Measurements from ENCODE around the gene APBB3.

The APBB3 gene

DNA sequence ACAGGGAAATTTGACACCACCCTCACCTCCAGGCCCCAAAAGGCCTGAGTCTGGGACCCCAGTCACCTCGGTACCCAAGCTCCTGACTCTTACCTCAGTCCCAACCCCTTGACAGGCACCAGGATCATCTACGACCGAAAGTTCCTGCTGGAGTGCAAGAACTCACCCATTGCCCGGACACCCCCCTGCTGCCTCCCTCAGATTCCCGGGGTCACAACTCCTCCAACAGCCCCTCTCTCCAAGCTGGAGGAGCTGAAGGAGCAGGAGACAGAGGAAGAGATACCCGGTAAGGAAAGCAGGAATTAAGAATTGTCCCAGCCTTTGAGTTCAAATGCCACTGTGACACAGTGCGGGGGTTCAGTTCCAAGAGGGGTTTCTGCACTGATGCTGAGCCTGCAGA lies 15.6 kb downstream of the APBB3 start:
- H3K4me3 ChIP-seq (replicated peaks; ENCODE audit: insufficient read depth, low read length) = no peak overlapping the region
- no peak for DNase-seq (ENCODE audit: low read depth in 1 of 2, low spot score in 1 of 2)
- H3K27ac ChIP-seq (replicated peaks) = peak overlapping the region; percentile 92

DNA sequence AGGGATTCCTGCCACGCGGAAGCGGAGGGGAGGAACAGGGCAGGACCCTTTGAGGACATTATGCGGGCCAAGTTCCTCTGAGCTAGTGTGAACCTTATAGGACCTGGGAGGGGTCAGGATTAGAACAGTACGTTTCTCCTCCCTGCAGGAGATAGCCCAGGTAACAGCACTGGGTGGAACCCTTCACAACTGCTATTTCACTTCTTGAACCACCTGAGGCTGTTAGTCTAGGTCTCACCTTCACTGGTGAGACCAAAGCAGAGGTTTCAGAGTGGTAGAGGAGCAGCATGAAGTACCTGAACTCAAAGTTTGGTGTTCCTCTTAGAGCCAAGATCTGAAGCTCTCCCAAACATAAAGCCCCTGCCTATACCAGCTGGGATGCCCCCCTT lies 16.1 kb downstream of the APBB3 start:
- no peak for DNase-seq (ENCODE audit: low read depth in 1 of 2, low spot score in 1 of 2)
- no peak; the same call in 1 of the 2 replicates for TF ChIP-seq POLR2AphosphoS5 (IDR thresholded peaks at IDR 0.05; ENCODE audit: low read depth)
- TF ChIP-seq, protein P1, sequence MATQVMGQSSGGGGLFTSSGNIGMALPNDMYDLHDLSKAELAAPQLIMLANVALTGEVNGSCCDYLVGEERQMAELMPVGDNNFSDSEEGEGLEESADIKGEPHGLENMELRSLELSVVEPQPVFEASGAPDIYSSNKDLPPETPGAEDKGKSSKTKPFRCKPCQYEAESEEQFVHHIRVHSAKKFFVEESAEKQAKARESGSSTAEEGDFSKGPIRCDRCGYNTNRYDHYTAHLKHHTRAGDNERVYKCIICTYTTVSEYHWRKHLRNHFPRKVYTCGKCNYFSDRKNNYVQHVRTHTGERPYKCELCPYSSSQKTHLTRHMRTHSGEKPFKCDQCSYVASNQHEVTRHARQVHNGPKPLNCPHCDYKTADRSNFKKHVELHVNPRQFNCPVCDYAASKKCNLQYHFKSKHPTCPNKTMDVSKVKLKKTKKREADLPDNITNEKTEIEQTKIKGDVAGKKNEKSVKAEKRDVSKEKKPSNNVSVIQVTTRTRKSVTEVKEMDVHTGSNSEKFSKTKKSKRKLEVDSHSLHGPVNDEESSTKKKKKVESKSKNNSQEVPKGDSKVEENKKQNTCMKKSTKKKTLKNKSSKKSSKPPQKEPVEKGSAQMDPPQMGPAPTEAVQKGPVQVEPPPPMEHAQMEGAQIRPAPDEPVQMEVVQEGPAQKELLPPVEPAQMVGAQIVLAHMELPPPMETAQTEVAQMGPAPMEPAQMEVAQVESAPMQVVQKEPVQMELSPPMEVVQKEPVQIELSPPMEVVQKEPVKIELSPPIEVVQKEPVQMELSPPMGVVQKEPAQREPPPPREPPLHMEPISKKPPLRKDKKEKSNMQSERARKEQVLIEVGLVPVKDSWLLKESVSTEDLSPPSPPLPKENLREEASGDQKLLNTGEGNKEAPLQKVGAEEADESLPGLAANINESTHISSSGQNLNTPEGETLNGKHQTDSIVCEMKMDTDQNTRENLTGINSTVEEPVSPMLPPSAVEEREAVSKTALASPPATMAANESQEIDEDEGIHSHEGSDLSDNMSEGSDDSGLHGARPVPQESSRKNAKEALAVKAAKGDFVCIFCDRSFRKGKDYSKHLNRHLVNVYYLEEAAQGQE (IDR thresholded peaks at IDR 0.05; ENCODE audit: insufficient replicate concordance, low read depth) = no peak
- no peak for TF ChIP-seq SPI1 (IDR thresholded peaks at IDR 0.05; ENCODE audit: borderline replicate concordance, low read depth)
- no peak for TF ChIP-seq CTCF (IDR thresholded peaks at IDR 0.05; ENCODE audit: insufficient read depth, low read length)
- TF ChIP-seq GABPA (IDR thresholded peaks at IDR 0.05; ENCODE audit: low read depth) = no peak
- Histone ChIP-seq H3K27ac (replicated peaks) (peak overlapping the region; percentile 92), H3K27me3 (ENCODE audit: insufficient read depth, poor library complexity, severe bottlenecking) (no peaks in the 10 kb centered on the region), H3K4me3 (replicated peaks; ENCODE audit: insufficient read depth, low read length) (peak overlapping the region; percentile 41)

More for the DNA sequence above, 15.6 kb downstream of the APBB3 start:
- TF ChIP-seq, protein P1 (IDR thresholded peaks at IDR 0.05; ENCODE audit: insufficient replicate concordance, low read depth) = no peak
- TF ChIP-seq POLR2AphosphoS5 (IDR thresholded peaks at IDR 0.05; ENCODE audit: low read depth) = no peak
- TF ChIP-seq CTCF (IDR thresholded peaks at IDR 0.05; ENCODE audit: insufficient read depth, low read length) = no peak
- TF ChIP-seq GABPA (IDR thresholded peaks at IDR 0.05; ENCODE audit: low read depth) = no peak
- TF ChIP-seq SPI1 (IDR thresholded peaks at IDR 0.05; ENCODE audit: borderline replicate concordance, low read depth) = no peak
- no peaks in the 10 kb centered on the region for H3K27me3 ChIP-seq (ENCODE audit: insufficient read depth, poor library complexity, severe bottlenecking)

DNA sequence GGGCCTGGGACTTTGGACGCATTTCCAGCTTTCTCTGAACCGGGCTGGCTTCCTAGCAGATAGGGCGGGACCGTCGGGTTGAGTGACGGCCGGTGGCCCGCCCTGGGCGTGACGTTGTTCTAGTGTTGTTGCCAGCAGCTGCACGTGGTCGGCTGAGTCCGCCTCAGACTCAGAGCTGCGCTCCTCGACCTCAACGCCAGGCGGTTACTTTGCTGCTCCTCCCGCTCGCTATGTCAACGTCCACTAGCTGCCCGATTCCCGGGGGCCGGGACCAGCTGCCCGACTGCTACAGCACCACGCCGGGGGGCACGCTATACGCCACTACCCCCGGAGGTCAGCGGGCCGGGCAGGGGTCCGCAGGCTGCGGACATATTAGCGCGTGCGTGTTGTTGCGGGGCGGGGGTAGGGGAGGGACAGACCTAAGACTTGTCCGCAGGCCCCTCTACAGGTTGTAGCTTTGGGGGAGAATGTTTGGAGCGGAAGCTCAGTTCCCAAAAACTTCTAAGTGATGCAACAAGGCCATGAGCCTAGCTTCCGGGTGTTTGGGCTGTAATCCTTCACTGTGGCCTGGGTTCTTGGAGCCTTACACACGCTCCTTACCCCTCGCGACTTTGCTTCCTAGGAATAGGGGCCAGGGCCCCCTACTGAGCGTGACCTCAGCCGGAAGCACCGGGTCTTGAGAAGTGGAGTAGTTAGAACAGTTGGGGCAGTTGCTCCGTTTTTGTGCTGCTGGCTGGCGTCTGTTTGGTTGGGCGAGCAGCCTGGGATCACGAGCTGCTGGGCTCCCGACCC lies 16.7 kb downstream of the APBB3 start, which contains the start of gene EIF4EBP3:
TSS of gene EIF4EBP3 (plus strand) at position 155 of the 792 bp plus-strand sequence. CDS start at position 231, 76 bp downstream.
- Histone ChIP-seq H3K27me3 (ENCODE audit: insufficient read depth, poor library complexity, severe bottlenecking) (no peaks in the 10 kb centered on the region), H3K27ac (replicated peaks) (peak within 1 kb of the TSS; percentile 92), H3K4me3 (replicated peaks; ENCODE audit: insufficient read depth, low read length) (peak within 1 kb of the TSS; percentile 41)
- DNase-seq (ENCODE audit: low read depth in 1 of 2, low spot score in 1 of 2) = peak; percentile 91 to 92
- TF ChIP-seq SPI1 (IDR thresholded peaks at IDR 0.05; ENCODE audit: borderline replicate concordance, low read depth) (peak; percentile 29; the same call in 1 of the 2 replicates), POLR2AphosphoS5 (IDR thresholded peaks at IDR 0.05; ENCODE audit: low read depth) (peak; percentile 89), CTCF (IDR thresholded peaks at IDR 0.05; ENCODE audit: insufficient read depth, low read length) (peak; percentile 30), GABPA (IDR thresholded peaks at IDR 0.05; ENCODE audit: low read depth) (no peak)
- TF ChIP-seq, protein P1 (IDR thresholded peaks at IDR 0.05; ENCODE audit: insufficient replicate concordance, low read depth) = peak; percentile 41
